NCI-H1930 (cell line): ENCODE data around the gene DENND4B.
"Not testable (repeated sequence)": the region's sequence is repeated elsewhere in the genome, so short reads cannot be mapped to it uniquely, and the experiment has no call there.

Experiments used
- DNase-seq, 2 experiments: peaks; one replicate each; lab custom pipeline; 2025; lab: John Stamatoyannopoulos, UW

The DENND4B gene, protein sequence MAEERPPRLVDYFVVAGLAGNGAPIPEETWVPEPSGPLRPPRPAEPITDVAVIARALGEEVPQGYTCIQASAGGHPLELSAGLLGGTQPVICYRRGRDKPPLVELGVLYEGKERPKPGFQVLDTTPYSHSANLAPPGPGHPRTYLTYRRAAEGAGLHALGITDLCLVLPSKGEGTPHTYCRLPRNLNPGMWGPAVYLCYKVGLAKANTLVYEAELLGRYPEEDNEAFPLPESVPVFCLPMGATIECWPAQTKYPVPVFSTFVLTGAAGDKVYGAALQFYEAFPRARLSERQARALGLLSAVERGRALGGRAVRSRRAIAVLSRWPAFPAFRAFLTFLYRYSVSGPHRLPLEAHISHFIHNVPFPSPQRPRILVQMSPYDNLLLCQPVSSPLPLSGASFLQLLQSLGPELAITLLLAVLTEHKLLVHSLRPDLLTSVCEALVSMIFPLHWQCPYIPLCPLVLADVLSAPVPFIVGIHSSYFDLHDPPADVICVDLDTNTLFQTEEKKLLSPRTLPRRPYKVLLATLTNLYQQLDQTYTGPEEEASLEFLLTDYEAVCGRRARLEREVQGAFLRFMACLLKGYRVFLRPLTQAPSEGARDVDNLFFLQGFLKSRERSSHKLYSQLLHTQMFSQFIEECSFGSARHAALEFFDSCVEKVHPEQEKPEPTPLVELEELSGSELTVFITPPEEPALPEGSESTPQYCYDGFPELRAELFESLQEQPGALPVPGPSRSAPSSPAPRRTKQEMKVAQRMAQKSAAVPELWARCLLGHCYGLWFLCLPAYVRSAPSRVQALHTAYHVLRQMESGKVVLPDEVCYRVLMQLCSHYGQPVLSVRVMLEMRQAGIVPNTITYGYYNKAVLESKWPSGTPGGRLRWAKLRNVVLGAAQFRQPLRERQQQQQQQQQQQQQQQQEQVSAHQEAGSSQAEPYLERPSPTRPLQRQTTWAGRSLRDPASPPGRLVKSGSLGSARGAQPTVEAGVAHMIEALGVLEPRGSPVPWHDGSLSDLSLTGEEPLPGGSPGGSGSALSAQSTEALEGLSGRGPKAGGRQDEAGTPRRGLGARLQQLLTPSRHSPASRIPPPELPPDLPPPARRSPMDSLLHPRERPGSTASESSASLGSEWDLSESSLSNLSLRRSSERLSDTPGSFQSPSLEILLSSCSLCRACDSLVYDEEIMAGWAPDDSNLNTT (N-terminal part only)

DNA sequence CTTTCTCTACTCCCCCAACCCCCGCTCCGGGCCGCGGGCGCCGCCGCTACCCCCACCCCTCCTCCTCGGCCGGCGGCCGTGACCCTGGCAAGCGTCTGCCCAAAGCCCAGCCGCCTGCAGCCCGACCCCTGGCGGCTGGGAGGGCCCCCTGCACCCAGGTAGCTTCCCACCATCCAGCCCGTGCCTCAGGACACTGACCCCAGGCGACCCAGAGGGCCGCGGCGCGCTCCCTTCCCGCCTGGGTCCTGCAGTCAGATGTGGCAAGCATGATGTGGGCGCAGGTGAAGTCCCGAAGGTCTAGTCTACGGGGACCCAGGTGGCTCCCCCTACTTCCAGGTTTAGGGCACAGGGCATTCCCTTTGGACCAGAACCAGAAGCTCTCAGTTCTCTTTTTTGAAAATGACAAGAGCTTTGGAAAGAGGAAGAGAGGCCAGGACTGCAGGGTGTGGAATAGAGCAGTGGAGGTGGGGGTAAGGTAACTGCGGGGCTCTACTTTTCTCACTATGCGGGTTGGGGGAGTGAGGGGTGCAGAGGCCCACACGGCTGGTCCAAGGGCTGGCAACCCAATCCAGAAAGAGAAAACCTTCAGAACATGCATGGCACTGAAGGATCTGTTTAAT is at the start of gene DENND4B:
Gene DENND4B, minus strand, starts transcription at position 97 of the 620 bp plus-strand sequence. CDS start 2,344 bp downstream, outside the sequence.
- peak; percentile 65 to 80 for DNase-seq

DNA sequence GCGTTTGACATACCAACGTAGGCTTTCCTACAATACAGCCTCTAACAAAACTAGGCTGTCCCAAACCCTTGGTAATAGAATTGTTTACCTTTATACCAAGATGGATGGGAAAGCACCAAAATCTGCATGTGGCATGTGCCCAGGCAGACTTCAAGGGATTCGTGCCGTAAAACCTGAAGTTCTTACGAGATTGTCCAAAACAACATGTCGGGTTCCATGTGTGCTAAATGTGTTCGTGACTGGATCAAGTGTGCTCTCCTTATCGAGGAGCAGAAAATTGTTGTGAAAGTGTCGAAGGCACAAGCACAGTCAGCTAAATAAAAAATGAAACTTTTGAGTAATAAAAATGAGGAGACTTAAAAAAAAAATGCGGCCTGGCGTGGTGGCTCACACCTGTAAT is 49.1 kb upstream of the DENND4B start:
- DNase-seq = no peak

DNA sequence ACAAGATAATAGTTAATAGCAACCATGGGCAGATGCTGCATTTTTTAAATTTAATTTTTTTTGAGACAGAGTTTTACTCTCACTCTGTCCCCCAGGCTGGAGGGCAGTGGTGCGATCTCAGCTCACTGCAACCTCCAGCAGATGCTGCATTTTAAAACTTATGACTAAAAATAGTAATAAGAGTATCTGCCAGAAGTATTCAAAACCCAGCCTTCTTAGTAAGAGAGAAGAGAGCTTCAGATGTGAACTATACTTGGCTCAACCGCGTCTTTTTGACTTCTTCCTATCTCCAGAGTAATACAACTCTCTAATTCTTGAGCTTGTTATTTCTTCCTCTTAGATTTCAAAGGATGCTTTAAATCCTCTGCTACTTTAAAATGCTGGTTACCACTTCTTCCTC is 48.7 kb upstream of the DENND4B start:
- no peak for DNase-seq

DNA sequence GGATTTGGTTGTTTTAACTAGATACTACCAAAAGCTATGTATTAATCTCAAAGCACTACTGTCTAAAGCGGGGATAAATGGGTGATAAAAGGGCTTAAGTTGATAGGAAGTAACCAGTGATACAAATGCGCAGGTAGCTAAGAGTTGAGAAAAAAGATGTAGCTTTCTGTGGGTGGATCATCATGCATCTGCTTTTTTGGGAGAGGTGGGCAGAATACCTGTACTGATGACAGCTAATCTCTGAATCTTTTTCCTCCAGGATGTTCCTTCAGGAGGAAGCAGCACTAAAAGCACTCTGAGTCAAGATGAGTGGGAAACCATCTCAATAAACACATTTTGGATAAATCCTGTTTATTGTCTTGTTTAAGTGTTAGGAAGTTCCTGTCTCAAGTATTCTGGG is 45.3 kb upstream of the DENND4B start:
- DNase-seq = no peak

DNA sequence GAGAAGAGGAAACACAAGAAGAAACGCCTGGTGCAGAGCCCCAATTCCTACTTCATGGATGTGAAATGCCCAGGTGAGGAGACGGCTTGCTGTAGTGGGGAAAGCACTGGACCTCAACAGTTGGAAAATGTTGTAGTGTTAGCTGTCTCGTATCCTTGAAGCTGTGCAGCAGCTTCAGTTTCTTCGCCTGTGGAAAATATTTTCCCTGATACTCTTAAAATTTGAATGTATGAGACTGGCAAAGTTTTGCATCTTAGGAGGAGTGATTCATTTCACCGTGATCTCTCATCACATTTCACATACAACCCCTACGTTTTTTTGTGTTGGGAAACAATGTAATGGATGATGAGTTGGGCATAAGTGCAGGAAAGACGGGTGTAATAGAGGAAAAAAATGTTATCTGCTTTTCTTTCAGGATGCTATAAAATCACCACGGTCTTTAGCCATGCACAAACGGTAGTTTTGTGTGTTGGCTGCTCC is 44.7 kb upstream of the DENND4B start:
- DNase-seq = no peak

DNA sequence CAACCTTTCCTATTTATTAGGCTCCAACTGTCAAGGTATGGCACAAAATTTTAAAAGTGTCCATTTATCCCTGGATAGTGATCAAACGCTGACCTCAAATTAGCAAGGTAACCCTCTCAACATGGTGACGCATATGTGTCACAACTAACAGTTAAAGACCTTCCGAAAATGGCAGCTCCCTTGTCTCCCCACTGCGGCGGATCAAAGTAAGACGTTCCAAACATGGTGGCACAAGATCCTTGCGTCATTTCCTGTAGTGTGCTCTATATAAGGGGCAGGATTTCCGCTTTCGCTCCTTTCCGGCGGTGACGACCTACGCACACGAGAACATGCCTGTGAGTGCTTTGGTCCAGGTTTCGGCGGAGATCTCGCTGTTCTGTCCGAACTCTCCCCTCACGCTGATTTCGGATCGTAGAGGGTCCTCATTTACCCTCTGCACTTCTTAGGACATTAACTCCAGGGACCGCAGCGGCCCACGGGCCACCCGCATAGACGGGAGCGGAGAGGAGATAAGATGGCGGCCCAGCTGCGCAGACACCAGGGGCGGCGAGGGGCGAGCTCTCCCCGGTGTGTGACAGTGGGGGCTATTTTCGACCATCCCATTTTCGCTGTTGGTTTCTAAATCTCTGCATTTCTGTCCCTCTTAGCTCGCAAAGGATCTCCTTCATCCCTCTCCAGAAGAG is 44.1 kb upstream of the DENND4B start, which contains the start of gene RPS27:
Gene RPS27, plus strand, starts transcription at position 295 of the 683 bp plus-strand sequence. Its CDS starts 35 bp downstream, at position 330.
- peak; percentile 93 to 96 for DNase-seq

DNA sequence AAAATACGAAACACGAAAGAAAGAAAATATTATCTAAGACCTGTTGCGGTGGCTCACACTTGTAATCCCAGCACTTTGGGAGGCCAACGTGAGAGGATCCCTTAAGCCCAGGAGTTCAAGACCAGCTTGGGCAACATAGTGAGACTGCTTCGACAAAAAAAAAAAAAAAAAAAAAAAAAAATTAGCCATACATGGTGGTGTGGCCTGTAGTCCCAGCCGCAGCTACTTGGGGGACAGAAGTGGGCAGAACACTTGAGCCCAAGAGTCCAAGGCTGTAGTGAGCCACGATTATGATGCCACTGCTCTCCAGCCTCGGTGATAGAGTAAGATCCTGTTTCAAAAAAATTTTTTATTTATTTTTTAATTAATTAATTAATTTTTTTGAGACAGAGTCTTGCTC is 41.1 kb upstream of the DENND4B start:
- DNase-seq = no peak

DNA sequence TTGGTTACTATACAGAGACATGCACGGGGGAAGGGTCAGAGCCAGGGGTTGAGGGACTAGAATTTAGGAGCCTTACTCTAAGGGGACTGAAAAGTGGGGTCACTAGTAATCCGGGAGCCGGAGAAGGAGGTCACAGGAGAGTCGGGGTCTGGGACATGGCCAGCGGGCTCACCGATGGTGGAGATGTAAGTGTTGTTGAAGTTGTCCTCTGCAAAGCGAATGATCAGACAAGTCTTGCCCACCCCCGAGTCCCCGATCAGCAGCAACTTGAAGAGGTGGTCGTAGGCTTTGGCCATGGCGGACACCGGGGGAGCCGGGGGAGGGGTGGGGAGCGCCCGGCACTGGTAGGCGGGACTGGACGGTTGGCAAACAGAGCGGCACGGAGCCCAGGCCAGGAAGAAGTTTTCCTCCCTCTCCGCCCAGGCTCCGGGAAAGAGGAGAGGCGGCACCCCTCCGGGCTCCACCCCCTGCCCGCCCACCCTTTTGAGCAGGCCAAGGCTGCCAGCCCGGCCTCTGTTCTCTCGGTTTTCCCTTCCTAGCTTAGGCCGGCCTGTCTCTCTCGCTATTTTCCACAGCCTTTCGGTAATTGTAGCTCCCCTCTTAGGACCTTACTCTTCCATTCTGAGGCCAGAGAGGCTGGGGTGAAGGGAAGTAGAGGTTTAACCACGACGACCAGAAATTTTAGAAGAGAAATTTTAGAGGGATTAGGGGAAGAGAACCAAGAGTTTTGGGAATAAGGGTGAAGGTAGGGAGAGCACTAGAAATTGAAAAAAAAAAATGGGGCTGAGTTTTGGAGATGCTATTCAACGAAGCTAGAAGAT is 39.6 kb upstream of the DENND4B start, which contains the start of gene RAB13:
Gene RAB13, minus strand, starts transcription at position 399 of the 821 bp plus-strand sequence. Its CDS starts 103 bp downstream, at position 296.
- no peak for DNase-seq

DNA sequence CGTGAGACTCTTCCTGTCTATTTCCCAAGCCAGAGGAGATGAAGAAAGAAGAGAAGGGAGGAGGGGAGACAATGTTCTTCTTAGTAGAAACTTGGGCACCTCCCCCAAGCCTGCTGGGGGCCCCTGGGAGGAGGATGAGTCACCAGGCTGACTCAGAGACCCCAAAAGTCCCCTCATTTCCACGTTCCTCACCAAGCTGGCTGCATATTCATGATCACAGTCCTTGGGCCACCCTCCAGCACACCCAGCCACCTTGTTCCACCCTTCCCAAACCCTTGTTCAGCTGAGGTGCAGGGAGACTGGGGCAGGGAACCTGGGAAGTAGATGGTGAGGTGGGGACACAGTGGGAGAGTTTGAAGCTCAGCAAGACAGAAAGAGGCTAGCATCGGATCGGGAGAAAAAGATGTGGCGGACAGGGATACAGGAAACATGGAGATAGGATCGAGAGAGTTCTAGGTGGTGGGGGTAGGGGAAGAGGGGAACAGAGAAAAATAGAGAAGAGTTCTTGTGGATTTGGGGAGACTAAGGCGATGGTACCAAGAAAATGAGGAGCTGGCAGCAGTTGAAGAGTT is 38.9 kb upstream of the DENND4B start:
- no peak for DNase-seq

DNA sequence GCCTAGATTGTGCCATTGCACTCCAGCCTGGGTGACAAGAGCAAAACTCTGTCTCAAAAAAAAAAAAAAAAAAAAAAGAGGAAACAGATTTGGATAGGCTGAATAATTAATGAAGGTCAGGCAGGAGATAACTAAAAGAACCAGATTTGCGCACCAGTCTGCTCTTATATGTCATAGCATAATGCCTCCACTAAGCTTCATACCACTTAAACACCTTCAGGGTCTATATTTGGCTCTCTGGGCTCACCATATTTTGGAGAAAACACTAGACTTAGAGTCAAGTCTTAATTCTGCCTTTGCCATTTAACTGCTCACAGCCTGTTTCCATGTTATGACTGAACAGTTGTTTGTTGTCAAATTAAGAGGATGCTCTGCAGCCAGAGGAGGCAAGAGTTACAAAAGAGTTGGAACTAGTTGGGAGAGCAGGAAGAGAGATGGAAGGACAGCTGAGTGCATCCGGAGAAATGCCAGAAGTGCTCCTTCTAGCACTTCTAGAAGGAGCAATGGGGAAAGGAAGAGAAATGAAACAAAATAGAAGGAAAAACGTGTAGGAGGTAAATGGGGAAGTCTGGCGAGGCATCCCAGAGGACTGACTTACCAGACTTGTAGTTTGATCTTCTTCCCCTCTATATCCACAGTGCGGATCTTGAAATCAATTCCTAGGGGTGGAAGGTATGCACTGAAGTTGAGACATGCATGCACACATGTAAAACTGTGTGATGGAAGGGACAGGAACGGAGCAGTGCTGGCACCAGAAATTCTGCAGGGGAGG is 37.8 kb upstream of the DENND4B start:
- DNase-seq = no peak

DNA sequence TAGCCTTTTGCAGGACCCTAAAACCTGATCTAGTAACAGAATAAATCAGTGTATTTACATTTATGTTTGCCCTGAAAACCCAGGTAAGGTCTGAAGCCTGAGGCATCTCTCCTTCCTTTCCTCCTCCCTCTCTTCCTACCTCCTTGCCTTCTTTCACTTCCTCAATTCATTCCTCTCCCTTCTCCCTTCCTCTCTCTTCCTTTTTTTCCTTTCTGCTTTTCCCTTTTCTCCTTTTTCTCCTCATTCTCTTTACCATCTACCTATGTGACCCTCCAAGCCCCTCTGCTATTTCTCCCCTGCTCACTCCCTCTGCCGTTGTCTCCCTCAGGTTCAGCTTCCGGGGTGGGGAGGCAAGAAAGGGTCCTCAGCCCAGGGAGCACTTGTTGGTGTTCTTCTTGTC is 35.2 kb upstream of the DENND4B start:
- DNase-seq = not testable (repeated sequence)

DNA sequence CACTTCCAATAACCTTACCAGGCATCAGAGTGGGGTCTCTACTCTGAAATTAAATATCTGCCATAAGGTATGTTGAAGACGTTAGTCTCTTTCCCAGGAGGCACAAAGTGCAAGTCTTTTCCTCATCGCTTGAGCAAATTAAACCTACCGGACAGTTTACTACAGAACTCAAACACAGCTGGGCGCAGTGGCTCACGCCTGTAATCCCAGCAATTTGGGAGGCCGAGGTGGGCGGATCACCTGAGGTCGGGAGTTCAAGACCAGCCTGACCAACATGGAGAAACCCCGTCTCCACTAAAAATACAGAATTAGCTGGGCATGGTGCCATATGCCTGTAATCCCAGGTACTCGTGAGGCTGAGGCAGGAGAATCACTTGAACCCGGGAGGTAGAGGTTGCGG is 32.6 kb upstream of the DENND4B start:
- not testable (repeated sequence) for DNase-seq

DNA sequence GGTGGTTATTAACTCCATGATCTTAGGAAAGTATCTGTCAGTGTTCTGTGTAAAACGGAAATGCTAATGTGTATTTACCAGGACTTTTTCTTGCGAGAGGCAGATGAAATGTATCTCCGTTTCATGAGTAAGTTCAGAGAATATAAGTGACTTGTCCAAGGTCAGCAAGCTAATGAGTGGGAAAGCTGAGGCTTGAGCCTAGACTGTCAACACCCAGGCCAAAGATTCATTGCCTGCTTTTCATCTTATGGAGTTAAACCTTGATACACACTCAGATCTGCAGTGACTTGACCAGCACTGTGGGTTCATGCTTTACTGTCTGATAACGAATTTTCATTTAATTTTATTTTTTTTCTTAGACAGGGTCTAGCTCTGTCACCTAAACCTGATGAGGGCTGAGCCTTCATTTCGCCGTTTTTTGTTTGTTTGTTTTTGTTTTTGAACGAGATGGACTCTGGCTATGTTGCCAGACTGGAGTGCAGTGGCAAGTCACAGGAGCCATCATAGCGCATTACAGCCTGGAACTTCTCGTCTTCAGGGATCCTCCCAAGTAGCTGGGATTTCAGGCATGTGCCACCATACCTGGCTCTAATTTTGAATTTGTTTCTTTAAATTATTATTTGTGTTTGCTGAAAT is 31.9 kb upstream of the DENND4B start:
- DNase-seq = peak in 1 of 2 experiments; percentile 10

DNA sequence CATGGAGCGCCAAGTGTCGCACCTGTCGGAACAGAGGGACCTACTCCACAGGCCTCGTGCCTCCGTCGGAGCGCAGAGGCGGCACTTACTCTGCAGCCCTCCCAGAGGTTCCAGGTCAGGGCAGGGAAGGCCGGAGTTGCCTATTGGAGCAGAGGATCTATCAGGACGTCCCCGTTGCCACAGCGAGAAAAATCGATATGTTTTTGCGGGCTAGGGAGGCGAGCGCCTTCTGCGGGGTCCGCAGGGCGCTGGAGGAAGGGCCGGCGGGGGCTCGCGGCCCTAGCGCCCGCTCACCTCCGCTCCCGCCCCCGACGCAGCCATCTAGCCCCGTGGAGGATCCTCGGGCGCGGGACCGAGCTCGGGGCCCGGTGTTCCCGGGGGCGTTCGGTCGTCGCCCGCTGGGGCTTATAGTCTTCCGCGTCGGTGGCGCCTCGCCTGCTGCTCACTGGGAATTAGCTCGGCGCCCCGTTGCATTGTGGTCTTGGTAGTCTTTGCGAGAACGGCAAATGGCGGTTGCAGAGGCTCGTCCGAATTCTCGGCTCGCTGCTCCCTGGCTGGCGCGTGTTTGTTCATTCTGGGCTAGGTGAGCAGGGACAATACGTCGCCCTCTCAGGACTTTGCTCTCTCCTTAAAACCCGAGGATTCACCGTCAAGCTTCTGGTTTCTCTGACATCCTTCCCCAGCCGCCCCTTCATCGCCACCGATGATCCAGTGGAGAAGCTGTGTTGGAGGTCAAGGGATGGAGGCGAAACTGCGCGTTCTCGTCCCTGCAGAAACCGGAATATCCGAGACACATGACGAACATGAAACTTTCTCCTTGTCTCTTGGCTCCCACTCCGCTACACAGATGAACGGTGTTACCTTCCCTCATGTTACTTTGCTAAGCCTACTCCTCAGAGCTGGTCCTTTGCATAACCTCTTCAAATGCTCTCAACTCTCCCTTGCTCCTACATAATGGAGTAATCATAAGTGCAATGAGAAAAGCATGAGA is 31.0 kb upstream of the DENND4B start, which contains the start of gene JTB:
Gene JTB, minus strand, starts transcription at position 425 of the 991 bp plus-strand sequence. Its CDS starts 422 bp downstream, at position 3.
- peak; percentile 64 to 77 for DNase-seq

DNA sequence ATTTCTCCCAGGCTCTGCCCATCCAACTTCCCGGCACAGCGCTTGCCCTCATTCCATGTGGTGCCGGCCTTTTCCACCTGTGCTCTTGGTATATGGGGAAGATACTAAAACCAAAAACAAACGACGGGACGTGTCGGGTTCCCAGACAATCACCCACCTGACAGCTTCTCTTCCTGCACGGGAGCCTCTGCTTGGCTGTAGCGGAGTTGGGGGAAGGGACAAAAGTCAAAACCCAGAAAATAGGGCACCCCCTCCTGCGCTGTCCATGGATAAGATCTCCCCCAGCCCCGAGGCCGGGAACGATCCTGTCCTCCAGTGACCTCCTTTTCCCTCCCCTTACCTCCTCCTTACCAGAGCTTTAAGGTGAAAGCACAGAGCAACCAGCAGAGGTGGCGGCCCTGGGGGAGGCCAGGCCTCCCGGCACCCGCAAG is 30.3 kb upstream of the DENND4B start:
- no peak for DNase-seq

DNA sequence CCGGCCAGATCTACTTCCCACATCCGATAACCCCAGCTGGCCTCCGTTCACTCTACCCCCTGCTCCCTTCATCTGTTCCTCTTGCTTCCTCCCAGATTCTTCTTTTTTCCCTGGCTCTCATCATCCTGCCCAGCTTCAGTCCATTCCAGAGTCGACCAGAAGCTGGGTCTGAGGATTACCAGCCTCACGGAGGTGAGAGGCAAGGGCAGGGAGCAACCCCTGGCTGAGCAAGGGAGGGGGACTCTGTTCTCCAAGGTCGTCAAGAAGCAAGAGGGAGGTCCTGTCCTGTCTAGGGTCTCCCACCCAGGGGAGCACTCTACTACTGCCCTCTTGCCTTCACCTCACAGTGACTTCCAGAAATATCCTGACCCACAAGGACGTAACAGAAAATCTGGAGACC is 27.0 kb upstream of the DENND4B start:
- no peak for DNase-seq

DNA sequence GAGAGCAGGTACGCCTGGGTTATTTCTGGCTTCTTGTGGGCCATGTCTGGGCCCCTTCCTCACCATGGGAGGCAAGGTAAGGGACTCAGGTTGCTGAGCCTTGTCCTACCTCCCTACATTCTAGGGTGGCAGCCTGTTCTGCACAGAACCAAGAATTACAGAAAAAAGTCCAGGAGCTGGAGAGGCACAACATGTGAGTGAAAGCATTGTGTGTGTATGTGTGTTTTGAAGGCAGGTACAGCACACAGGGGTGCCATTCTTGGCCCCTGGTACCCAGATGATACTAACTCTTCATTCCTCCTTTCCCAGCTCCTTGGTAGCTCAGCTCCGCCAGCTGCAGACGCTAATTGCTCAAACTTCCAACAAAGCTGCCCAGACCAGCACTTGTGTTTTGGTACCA is 26.6 kb upstream of the DENND4B start:
- DNase-seq = no peak
